ENCODE measurements around the gene CCDC157. TPM values are rescaled to one million over a fixed set of nuclear protein-coding genes. Genes with fewer than 3 reads are reported as not detected.
A peak's percentile ranks its signal among the peaks of the same experiment; 100 is the strongest.

CCDC157 gene
- total RNA-seq, 6 donors from 2014 or later = 3.3 to 16.8 (median 7.9) TPM

DNA sequence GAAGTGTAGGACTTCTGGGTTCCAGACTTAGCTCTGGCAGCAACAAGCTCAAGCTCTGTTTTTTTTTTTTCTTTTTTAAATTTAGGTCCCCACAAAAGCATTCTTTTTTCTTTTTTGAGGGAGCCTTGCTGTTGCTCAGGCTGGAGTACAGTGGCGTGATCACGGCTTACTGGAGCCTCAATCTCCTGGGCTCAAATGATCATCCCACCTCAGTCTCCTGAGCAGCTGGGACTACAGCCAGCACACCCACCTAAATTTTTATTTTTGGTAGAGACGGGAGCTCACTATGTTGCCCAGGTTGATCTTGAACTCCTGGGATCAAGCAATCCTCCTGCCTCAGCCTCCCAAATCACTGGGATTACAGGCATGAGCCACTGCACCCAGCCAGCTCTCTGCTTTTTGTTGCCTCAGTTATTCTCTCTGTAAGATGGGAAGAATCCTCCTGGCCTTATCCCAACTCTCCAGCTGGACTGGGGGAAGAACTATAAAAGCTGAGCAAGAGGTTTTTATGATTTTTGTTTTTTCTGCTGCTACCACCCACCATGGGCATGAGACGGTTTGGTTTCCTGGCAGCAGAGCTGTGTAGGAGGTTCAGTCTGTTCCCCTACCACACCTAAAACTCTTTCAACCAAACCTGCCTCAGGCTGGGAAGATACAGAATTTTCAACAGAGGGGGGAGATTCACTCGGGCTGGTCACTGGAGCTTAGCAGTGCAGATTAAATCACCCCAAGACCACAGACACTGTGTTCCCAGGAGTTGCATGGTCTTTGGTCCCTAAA lies 57.1 kb downstream of the CCDC157 start:
- ATAC-seq (ENCODE audit: low FRiP score in 2 of 2) (no peak), DNase-seq (no peak)
- H3K9me3 ChIP-seq = no peaks in the 10 kb centered on the region
- no peaks in the 10 kb centered on the region for H3K27me3 ChIP-seq
- no peaks in the 10 kb centered on the region for H3K4me1 ChIP-seq
- no peak overlapping the region for H3K27ac ChIP-seq
- no peak overlapping the region for H3K4me3 ChIP-seq
- H3K36me3 ChIP-seq = peaks cover 9 to 69% (median 28%) of the 10 kb centered on the region in 4 donors
- TF ChIP-seq POLR2AphosphoS5 (IDR thresholded peaks at IDR 0.05) (no peak), EP300 (IDR thresholded peaks at IDR 0.05) (no peak), POLR2A (IDR thresholded peaks at IDR 0.05) (no peak)
- TF ChIP-seq, protein P1, sequence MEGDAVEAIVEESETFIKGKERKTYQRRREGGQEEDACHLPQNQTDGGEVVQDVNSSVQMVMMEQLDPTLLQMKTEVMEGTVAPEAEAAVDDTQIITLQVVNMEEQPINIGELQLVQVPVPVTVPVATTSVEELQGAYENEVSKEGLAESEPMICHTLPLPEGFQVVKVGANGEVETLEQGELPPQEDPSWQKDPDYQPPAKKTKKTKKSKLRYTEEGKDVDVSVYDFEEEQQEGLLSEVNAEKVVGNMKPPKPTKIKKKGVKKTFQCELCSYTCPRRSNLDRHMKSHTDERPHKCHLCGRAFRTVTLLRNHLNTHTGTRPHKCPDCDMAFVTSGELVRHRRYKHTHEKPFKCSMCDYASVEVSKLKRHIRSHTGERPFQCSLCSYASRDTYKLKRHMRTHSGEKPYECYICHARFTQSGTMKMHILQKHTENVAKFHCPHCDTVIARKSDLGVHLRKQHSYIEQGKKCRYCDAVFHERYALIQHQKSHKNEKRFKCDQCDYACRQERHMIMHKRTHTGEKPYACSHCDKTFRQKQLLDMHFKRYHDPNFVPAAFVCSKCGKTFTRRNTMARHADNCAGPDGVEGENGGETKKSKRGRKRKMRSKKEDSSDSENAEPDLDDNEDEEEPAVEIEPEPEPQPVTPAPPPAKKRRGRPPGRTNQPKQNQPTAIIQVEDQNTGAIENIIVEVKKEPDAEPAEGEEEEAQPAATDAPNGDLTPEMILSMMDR (IDR thresholded peaks at IDR 0.05) = no peak
- WGBS, 2 donors = 86 to 88% methylated on average over 5 of the region's 5 CpGs

DNA sequence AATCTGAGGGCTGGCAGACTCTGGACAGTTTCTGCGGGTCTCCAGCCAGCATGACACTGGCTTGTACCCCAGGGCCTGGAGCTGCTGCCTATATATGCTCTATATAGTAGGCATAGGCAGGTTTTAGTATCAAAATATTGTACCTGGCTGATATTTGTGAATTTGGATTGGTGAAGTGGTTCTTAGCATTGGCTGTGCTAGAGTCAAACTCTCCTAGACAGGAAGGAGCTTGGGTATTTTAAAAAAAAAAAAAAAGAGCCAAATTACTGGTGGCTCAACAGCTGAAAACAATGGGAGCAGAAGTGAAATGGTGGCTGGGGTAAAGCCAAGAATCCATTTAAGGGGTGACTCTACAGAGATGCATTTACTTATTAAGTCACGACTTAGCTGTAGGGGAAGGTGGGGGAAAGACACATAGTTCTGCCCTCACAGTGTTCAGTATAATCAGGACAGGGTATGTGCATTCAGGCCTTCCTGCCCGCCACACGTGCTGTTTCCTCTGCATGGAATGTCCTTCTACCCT lies 57.8 kb downstream of the CCDC157 start:
- Histone ChIP-seq H3K27ac (no peak overlapping the region), H3K4me1 (no peaks in the 10 kb centered on the region), H3K4me3 (no peak overlapping the region), H3K36me3 (peaks cover 9 to 72% (median 29%) of the 10 kb centered on the region in 4 donors), H3K27me3 (no peaks in the 10 kb centered on the region), H3K9me3 (no peaks in the 10 kb centered on the region)
- TF ChIP-seq EP300 (IDR thresholded peaks at IDR 0.05) = no peak
- no peak for ATAC-seq (ENCODE audit: low FRiP score in 2 of 2)
- 87 to 93% methylated on average over 4 of the region's 4 CpGs for WGBS, 2 donors
- DNase-seq = no peak

DNA sequence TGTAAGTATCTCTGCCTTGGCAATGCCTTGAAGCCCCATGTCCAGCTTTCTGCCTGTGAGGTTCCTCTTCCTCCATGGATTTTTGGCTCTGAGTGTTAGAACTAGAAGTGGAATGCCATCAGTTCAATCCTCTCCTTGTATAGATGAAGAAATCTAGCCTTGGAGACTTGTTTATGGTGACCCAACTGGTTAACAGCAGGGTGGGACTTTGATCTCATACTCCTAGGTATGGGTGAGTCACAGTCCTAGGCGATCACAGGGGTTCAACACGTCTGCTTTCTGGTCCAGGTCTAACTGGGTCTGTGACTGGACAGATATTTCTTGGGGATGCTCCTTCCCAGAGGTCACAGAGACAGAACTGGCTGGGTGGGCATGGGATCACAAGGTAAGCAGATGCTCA lies 59.6 kb downstream of the CCDC157 start:
- Histone ChIP-seq H3K9me3 (no peaks in the 10 kb centered on the region), H3K27ac (no peak overlapping the region), H3K36me3 (peaks cover 9 to 55% (median 21%) of the 10 kb centered on the region in 4 donors), H3K4me3 (no peak overlapping the region), H3K4me1 (peaks cover 0 to 8% (median 5%) of the 10 kb centered on the region in 4 donors), H3K27me3 (no peaks in the 10 kb centered on the region)
- ATAC-seq (ENCODE audit: low FRiP score in 2 of 2) = no peak
- TF ChIP-seq EP300 (IDR thresholded peaks at IDR 0.05) = no peak
- no peak for TF ChIP-seq POLR2AphosphoS5 (IDR thresholded peaks at IDR 0.05)
- TF ChIP-seq POLR2A (IDR thresholded peaks at IDR 0.05) = no peak
- TF ChIP-seq, protein P1 (IDR thresholded peaks at IDR 0.05) = no peak
- WGBS, 2 donors = 84 to 86% methylated on average over 2 of the region's 2 CpGs
- DNase-seq = no peak

DNA sequence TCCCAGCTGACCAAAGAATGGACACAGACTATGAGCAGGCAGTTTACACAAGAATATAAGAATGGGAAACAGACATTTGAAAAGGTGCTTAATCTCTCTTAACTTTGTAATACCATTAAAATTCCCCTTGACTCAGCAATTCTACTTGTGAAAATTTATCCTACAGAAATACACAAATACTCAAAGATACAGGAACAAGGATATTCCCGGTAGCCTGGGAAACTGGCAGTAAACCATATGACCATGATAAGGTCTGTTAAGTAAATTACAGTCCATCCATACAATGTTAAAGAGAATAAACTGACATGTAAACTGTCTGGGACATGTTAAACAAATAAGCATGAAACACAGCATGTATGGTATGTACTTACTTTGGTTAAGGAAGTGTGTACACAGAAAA lies 60.0 kb downstream of the CCDC157 start:
- no peak overlapping the region for H3K27ac ChIP-seq
- peaks cover 3 to 12% (median 8%) of the 10 kb centered on the region in 4 donors for H3K4me1 ChIP-seq
- DNase-seq (no peak), ATAC-seq (ENCODE audit: low FRiP score in 2 of 2) (no peak)
- H3K27me3 ChIP-seq = no peaks in the 10 kb centered on the region
- H3K36me3 ChIP-seq = peaks cover 9 to 55% (median 21%) of the 10 kb centered on the region in 4 donors
- WGBS, 2 donors = 71 to 77% methylated on average over 1 of the region's 1 CpG
- no peak overlapping the region for H3K4me3 ChIP-seq
- H3K9me3 ChIP-seq = no peaks in the 10 kb centered on the region
- TF ChIP-seq, protein P1 (IDR thresholded peaks at IDR 0.05) = no peak
- TF ChIP-seq POLR2A (IDR thresholded peaks at IDR 0.05) = no peak
- TF ChIP-seq EP300 (IDR thresholded peaks at IDR 0.05) = no peak
- TF ChIP-seq POLR2AphosphoS5 (IDR thresholded peaks at IDR 0.05) = no peak

DNA sequence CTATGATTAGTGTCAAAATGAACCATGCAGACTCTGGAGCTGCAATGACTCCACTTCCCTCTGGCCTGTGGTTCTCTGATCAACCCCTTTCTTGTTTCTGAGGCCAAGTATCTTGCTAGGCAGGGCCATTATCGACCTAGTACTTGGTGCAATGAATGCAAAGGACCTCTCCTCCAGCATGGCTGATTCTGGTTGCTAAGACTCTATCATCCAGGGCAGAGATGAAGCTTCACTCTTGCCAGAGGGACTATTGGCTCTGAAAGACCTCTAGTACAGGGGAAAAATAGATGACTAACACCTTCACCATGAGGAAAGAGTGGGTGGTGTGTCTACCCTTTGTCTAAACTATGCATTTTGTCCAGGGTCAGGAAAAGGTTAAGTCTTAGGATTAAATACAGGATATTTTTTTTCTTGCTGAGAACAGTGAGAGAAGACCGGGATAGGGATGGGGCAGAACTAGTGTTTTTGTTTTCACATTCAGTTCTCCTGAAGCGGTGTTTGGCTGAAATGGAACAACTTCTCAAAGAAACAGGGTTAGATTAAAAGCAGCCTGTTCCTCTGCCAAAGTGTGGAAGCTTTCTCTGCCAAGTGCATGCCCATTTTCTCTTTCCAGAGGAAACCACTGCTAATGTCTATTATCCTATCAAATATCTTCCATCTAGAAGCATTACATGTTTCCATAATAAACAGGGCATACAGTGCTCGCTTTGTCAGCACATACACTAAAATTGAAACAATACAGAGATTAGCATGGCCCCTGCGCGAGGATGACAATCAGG lies 63.7 kb downstream of the CCDC157 start:
- no peaks in the 10 kb centered on the region for H3K27me3 ChIP-seq
- peaks cover 29 to 39% (median 36%) of the 10 kb centered on the region in 4 donors for H3K4me1 ChIP-seq
- no peak for DNase-seq
- no peak overlapping the region for H3K4me3 ChIP-seq
- peaks cover 9 to 37% (median 19%) of the 10 kb centered on the region in 4 donors for H3K36me3 ChIP-seq
- ATAC-seq (ENCODE audit: low FRiP score in 2 of 2) = no peak
- TF ChIP-seq EP300 (IDR thresholded peaks at IDR 0.05) (no peak), POLR2A (IDR thresholded peaks at IDR 0.05) (no peak), POLR2AphosphoS5 (IDR thresholded peaks at IDR 0.05) (no peak)
- TF ChIP-seq, protein P1 (IDR thresholded peaks at IDR 0.05) = no peak
- H3K27ac ChIP-seq = peak overlapping the region in 1 of 4 donors; percentile 98
- WGBS, 2 donors = 64 to 65% methylated on average over 6 of the region's 6 CpGs
- H3K9me3 ChIP-seq = no peaks in the 10 kb centered on the region

Measured in upper lobe of left lung (tissue), 6 donors.